Kidney (tissue), 14 donors: ENCODE data around the gene PIH1D1. TPM values are rescaled to one million over a fixed set of nuclear protein-coding genes. Genes with fewer than 3 reads are reported as not detected.

Experiments
- DNase-seq, 5 donors: peaks; one replicate each; pipeline ENCODE4 v3.0.0-alpha.2; 2013 to 2020
- FAIRE-seq: peaks from 2 replicates; lab custom pipeline; 2012; peaks lifted over from hg19 to GRCh38; lab: Jason Lieb, UNC
- H3K27ac ChIP-seq, 2 donors: one replicate each; pipeline ENCODE4 v1.7.0; 2013; ENCODE audit warnings: low read depth in 2 of 2, low read length in 2 of 2, inconsistent platforms in 1 of 2
- H3K27me3 ChIP-seq: one replicate; pipeline ENCODE4 v1.7.1; 2013; ENCODE audit warnings: low read length, inconsistent platforms; ENCODE audit not compliant: control insufficient read depth, insufficient read depth
- H3K36me3 ChIP-seq, 3 donors: one replicate each; pipeline versions ENCODE4 v1.7.0 to v1.7.1; 2013; ENCODE audit warnings: low read length in 3 of 3, control low read depth in 1 of 3, inconsistent platforms in 1 of 3; ENCODE audit not compliant: insufficient read depth in 3 of 3, control insufficient read depth in 2 of 3
- H3K4me1 ChIP-seq, 3 donors: one replicate each; pipeline versions ENCODE4 v1.7.0 to v1.7.1; 2013; ENCODE audit warnings: low read length in 3 of 3, inconsistent platforms in 1 of 3, low read depth in 1 of 3; ENCODE audit not compliant: control insufficient read depth in 2 of 3, insufficient read depth in 2 of 3
- H3K4me3 ChIP-seq, 3 donors: one replicate each; pipeline versions ENCODE4 v1.7.0 to v1.8.1; 2013; ENCODE audit warnings: low read length in 3 of 3, control low read depth in 1 of 3, inconsistent platforms in 1 of 3
- H3K9ac ChIP-seq, 3 donors: one replicate each; pipeline versions ENCODE4 v1.7.0 to v1.7.1; 2013; ENCODE audit warnings: low read length in 3 of 3, control low read depth in 1 of 3, inconsistent platforms in 1 of 3
- H3K9me3 ChIP-seq, 3 donors: one replicate each; pipeline versions ENCODE4 v1.7.0 to v1.7.1; 2013; ENCODE audit warnings: low read length in 3 of 3, control low read depth in 1 of 3, inconsistent platforms in 1 of 3; ENCODE audit not compliant: control insufficient read depth in 2 of 3, insufficient read depth in 1 of 3
- CTCF ChIP-seq: IDR thresholded peaks from 3 replicates; pipeline ENCODE4 v1.5.1; 2012; ENCODE audit warnings: mild to moderate bottlenecking, moderate library complexity, borderline replicate concordance; ENCODE audit not compliant: insufficient read depth; ENCODE audit errors: extremely low read depth
- intact Hi-C: fragments of 100-400 bp; cut with DNase I; formaldehyde crosslinking; loops from one replicate; pipeline ENCODE4 v1.11.1; 2022
- polyA plus RNA-seq: library from polyadenylated mRNA; stranded (reverse); fragments of 350-450 nt; fragmentation: Illumina TruSeq; extraction: RNeasy Lipid Tissue Mini Kit (QIAGEN cat#74804); gene quantifications from one replicate; pipeline ENCODE4 v1.2.3, GENCODE V29; 2014; ENCODE audit warnings: low read depth, low replicate concordance; ENCODE audit not compliant: insufficient read depth
- total RNA-seq: library from RNA; stranded (reverse); fragmentation: NEBNext Ultra II Directional; extraction: Animal tissue kit (Norgen Biotek cat#: 25700); gene quantifications from one replicate; pipeline ENCODE4 v1.2.1, GENCODE V29; 2021
- donor health status: control.
- donor health status: control.
- donor health status: control.
- donor health status: control.
- donor health status: control.
- donor health status: DM: yes; HTN: yes; CAD: no.
- donor health status: Normal renal cell carcinoma (clear cell type).

Gene PIH1D1
- total and polyA plus RNA-seq, 2 donors from 2014 or later: 74.0 to 97.2 TPM

GRCh38 chr19:49488863-49489537 is 37.4 kb upstream of the PIH1D1 start:
- FAIRE-seq (no peak), DNase-seq (no peak)
- peak overlapping the region in 1 of 2 donors; percentile 40 for H3K27ac ChIP-seq
- H3K27me3 ChIP-seq: no peaks in the 10 kb centered on the region
- intact Hi-C loops: no loop called here
- peak overlapping the region; percentile 98 to 99 (median 99) for H3K4me3 ChIP-seq
- no peaks in the 10 kb centered on the region for H3K9me3 ChIP-seq
- TF ChIP-seq CTCF: no peak
- peak overlapping the region; percentile 31 to 100 (median 99) for H3K9ac ChIP-seq
- peaks cover 12 to 34% (median 33%) of the 10 kb centered on the region in 3 donors for H3K36me3 ChIP-seq
- H3K4me1 ChIP-seq: peaks cover 0 to 21% (median 10%) of the 10 kb centered on the region in 3 donors

- TF ChIP-seq CTCF: no peak
- intact Hi-C loops: no loop called here
- FAIRE-seq (no peak), DNase-seq (no peak)
- Histone ChIP-seq H3K4me1 (peaks cover 0 to 21% (median 10%) of the 10 kb centered on the region in 3 donors), H3K9me3 (no peaks in the 10 kb centered on the region), H3K4me3 (peak overlapping the region; percentile 98 to 99 (median 99)), H3K36me3 (peaks cover 12 to 34% (median 33%) of the 10 kb centered on the region in 3 donors), H3K27me3 (no peaks in the 10 kb centered on the region), H3K27ac (peak overlapping the region; percentile 91 to 96), H3K9ac (peak overlapping the region; percentile 99 to 100 (median 99))
Observed at GRCh38 chr19:49488046-49488862, 36.6 kb upstream of the PIH1D1 start.

- no peak for TF ChIP-seq CTCF
- Histone ChIP-seq H3K9me3 (no peaks in the 10 kb centered on the region), H3K9ac (peak within 1 kb of the TSS; percentile 99 to 100 (median 99)), H3K27me3 (no peaks in the 10 kb centered on the region), H3K36me3 (peaks cover 10 to 29% (median 26%) of the 10 kb centered on the region in 3 donors), H3K4me1 (peaks cover 0 to 21% (median 10%) of the 10 kb centered on the region in 3 donors), H3K4me3 (peak within 1 kb of the TSS; percentile 98 to 99 (median 99)), H3K27ac (peak within 1 kb of the TSS; percentile 91 to 96)
- intact Hi-C loops: no loop called here
- peak; percentile 97 for FAIRE-seq
- peak; percentile 100 for DNase-seq
Observed at GRCh38 chr19:49487277-49488045, 35.8 kb upstream of the PIH1D1 start, which contains the start of gene RPL13A. TSS of gene RPL13A (plus strand) at chr19:49487608. CDS start at chr19:49487630, 22 bp downstream.
